HCT116 (cell line): ENCODE results near the gene MGST3. TPM values are rescaled to one million over a fixed set of nuclear protein-coding genes. Genes with fewer than 3 reads are reported as not detected.
A peak's percentile ranks its signal among the peaks of the same experiment; 100 is the strongest.

Experiments
- ATAC-seq: fragments of 200-7000 bp; cut with Tn5 transposase; 2 replicates; pipeline ENCODE4 v1.9.1; 2020; ENCODE audit warnings: mild to moderate bottlenecking, moderate library complexity
- BruUV-seq: library from RNA; stranded (reverse); fragments of 400-500 nt; replicated peaks from 2 replicates; lab custom pipeline; 2021; lab: Mats Ljungman, UMichigan
- CTCF ChIA-PET: fragments of 300-600 bp; sonication (Branson Sonifier 250); formaldehyde crosslinking; loops from one replicate; lab custom pipeline; 2021; ENCODE audit warnings: antibody characterized with exemption; lab: Charles Lee
- POLR2A ChIA-PET: fragments of 300-600, 350-600 bp; sonication (Branson Sonifier 250); formaldehyde crosslinking; loops from one replicate; lab custom pipeline; 2021; ENCODE audit warnings: antibody characterized with exemption; lab: Charles Lee
- RAD21 ChIA-PET, 2 experiments: fragments of 300-600 bp; sonication (Branson Sonifier 250); formaldehyde crosslinking; loops; one replicate each; lab custom pipeline; 2023; ENCODE audit warnings: low total read pairs in 2 of 2; ENCODE audit not compliant: uncharacterized antibody in 2 of 2, unreplicated experiment in 2 of 2, low non-redundant PET in 1 of 2; lab: Charles Lee
- DNase-seq: peaks from one replicate; pipeline ENCODE4 v3.0.0-alpha.2; 2010; ENCODE audit warnings: low read depth, low spot score
- H2AFZ ChIP-seq: fragments of 200-600 bp; shearing (Covaris generic), sonication (generic); 2 replicates; pipeline ENCODE4 v1.6.1; 2017; ENCODE audit warnings: low read depth, mixed run types, mixed read lengths, antibody characterized with exemption, low read length; ENCODE audit not compliant: poor library complexity, severe bottlenecking
- H3K27ac ChIP-seq: 2 replicates; pipeline ENCODE4 v1.5.1; 2012; ENCODE audit warnings: low read depth, low read length
- H3K27me3 ChIP-seq: fragments of 200-600 bp; sonication (generic); 2 replicates; pipeline ENCODE4 v1.6.1; 2016; ENCODE audit warnings: mixed run types, low read length, mixed read lengths; ENCODE audit not compliant: insufficient read depth
- H3K36me3 ChIP-seq, 2 experiments: fragments of 200-500 bp in 1 of 2; fragments of 200-600 bp in 1 of 2; sonication (Bioruptor generic) in 1 of 2; sonication (generic) in 1 of 2; 2 replicates each; pipeline versions ENCODE4 v1.5.1 to v1.6.1; 2014 to 2016; ENCODE audit warnings: low read length in 2 of 2, inconsistent platforms in 1 of 2, mixed read lengths in 1 of 2, mixed run types in 1 of 2; ENCODE audit not compliant: insufficient read depth in 2 of 2, control insufficient read depth in 1 of 2
- H3K4me1 ChIP-seq, 2 experiments: fragments of 200-600 bp in 1 of 2; sonication (generic) in 1 of 2; 2 replicates each; pipeline versions ENCODE4 v1.5.1 to v1.6.1; 2012 to 2017; ENCODE audit warnings: low read length in 2 of 2, inconsistent platforms in 1 of 2, mild to moderate bottlenecking in 1 of 2, mixed read lengths in 1 of 2, mixed run types in 1 of 2, moderate library complexity in 1 of 2; ENCODE audit not compliant: insufficient read depth in 2 of 2, control insufficient read depth in 1 of 2
- H3K4me2 ChIP-seq: fragments of 200-600 bp; sonication (generic); 2 replicates; pipeline ENCODE4 v1.6.1; 2017; ENCODE audit warnings: mixed run types, low read length, mixed read lengths
- H3K4me3 ChIP-seq, 2 experiments: fragments of 200-600 bp in 1 of 2; sonication (generic) in 1 of 2; replicated peaks in 1 of 2; 2 replicates each; pipeline ENCODE4 v1.5.1; 2011 to 2016; ENCODE audit warnings: low read length in 2 of 2, control low read depth in 1 of 2, low read depth in 1 of 2, mild to moderate bottlenecking in 1 of 2, mixed read lengths in 1 of 2, mixed run types in 1 of 2
- H3K79me2 ChIP-seq: fragments of 200-600 bp; sonication (generic); 2 replicates; pipeline ENCODE4 v1.6.1; 2017; ENCODE audit warnings: mild to moderate bottlenecking, mixed run types, low read length, moderate library complexity, mixed read lengths; ENCODE audit not compliant: insufficient read depth
- H3K9ac ChIP-seq: fragments of 200-600 bp; sonication (generic); 2 replicates; pipeline ENCODE4 v1.6.1; 2016; ENCODE audit warnings: low read length, mixed read lengths
- H3K9me2 ChIP-seq: fragments of 200-600 bp; sonication (generic), shearing (Covaris generic); 2 replicates; pipeline ENCODE4 v1.6.1; 2017; ENCODE audit warnings: mixed run types, mild to moderate bottlenecking, moderate library complexity; ENCODE audit not compliant: insufficient read depth
- H3K9me3 ChIP-seq, 2 experiments: fragments of 200-500 bp in 1 of 2; fragments of 200-600 bp in 1 of 2; sonication (Bioruptor generic) in 1 of 2; sonication (generic) in 1 of 2; 2 replicates each; pipeline ENCODE4 v1.6.1; 2014 to 2017; ENCODE audit warnings: low read length in 2 of 2, mixed read lengths in 2 of 2, inconsistent platforms in 1 of 2, low read depth in 1 of 2, mild to moderate bottlenecking in 1 of 2, mixed run types in 1 of 2, moderate library complexity in 1 of 2; ENCODE audit not compliant: control insufficient read depth in 1 of 2, insufficient read depth in 1 of 2
- H4K20me1 ChIP-seq: fragments of 200-600 bp; sonication (generic), shearing (Covaris generic); 2 replicates; pipeline ENCODE4 v1.6.1; 2017; ENCODE audit warnings: mixed run types, mild to moderate bottlenecking, moderate library complexity; ENCODE audit not compliant: insufficient read depth
- ATF3 ChIP-seq: IDR thresholded peaks from 2 replicates; pipeline ENCODE4 v1.6.1; 2012
- CTCF ChIP-seq, 3 experiments: fragments of 200-600 bp in 1 of 3; sonication (generic) in 1 of 3; IDR thresholded peaks in 2 of 3; conservative IDR thresholded peaks in 1 of 3; 2 replicates each; pipeline ENCODE4 v1.5.1; 2012 to 2017; ENCODE audit warnings: low read depth in 2 of 3, low read length in 2 of 3, antibody characterized with exemption in 1 of 3, borderline replicate concordance in 1 of 3, control low read depth in 1 of 3, mild to moderate bottlenecking in 1 of 3, mixed read lengths in 1 of 3, mixed run types in 1 of 3, moderate library complexity in 1 of 3; ENCODE audit not compliant: insufficient read depth in 1 of 3
- EGR1 ChIP-seq: IDR thresholded peaks from 2 replicates; pipeline ENCODE4 v1.6.1; 2012; ENCODE audit warnings: low read depth
- ELF1 ChIP-seq: IDR thresholded peaks from 2 replicates; pipeline ENCODE4 v1.6.1; 2012; ENCODE audit warnings: low read depth, borderline replicate concordance
- EZH2phosphoT487 ChIP-seq: fragments of 200-600 bp; IDR thresholded peaks from 2 replicates; pipeline ENCODE4 v1.6.1; 2018; ENCODE audit warnings: antibody characterized with exemption, borderline replicate concordance
- FOSL1 ChIP-seq: IDR thresholded peaks from 2 replicates; pipeline ENCODE4 v1.6.1; 2012; ENCODE audit warnings: low read depth
- JUND ChIP-seq: IDR thresholded peaks from 2 replicates; pipeline ENCODE4 v1.6.1; 2012
- MAX ChIP-seq: IDR thresholded peaks from 2 replicates; pipeline ENCODE4 v1.6.1; 2012
- POLR2A ChIP-seq: IDR thresholded peaks from 2 replicates; pipeline ENCODE4 v1.7.0; 2011; ENCODE audit warnings: borderline replicate concordance; ENCODE audit not compliant: insufficient read depth, insufficient read length; ENCODE audit errors: extremely low read depth
- POLR2AphosphoS5 ChIP-seq: IDR thresholded peaks from 2 replicates; pipeline ENCODE4 v1.6.1; 2011; ENCODE audit warnings: mild to moderate bottlenecking, low read depth, low read length, moderate library complexity
- RAD21 ChIP-seq: IDR thresholded peaks from 2 replicates; pipeline ENCODE4 v1.6.1; 2012; ENCODE audit warnings: low read depth, mild to moderate bottlenecking
- SIN3A ChIP-seq: IDR thresholded peaks from 2 replicates; pipeline ENCODE4 v1.6.1; 2012; ENCODE audit warnings: low read depth
- SP1 ChIP-seq: IDR thresholded peaks from 2 replicates; pipeline ENCODE4 v1.6.1; 2012; ENCODE audit warnings: low read depth
- YY1 ChIP-seq: IDR thresholded peaks from 2 replicates; pipeline ENCODE4 v1.6.1; 2011; ENCODE audit warnings: low read length, low read depth, moderate library complexity, mild to moderate bottlenecking; ENCODE audit not compliant: insufficient replicate concordance; ENCODE audit errors: extremely low read depth
- ZFX ChIP-seq: fragments of 450-650 bp; IDR thresholded peaks from 2 replicates; pipeline ENCODE4 v1.6.1; 2017
- ZNF274 ChIP-seq: fragments of 200-500 bp; sonication (Bioruptor generic); IDR thresholded peaks from 2 replicates; pipeline ENCODE4 v1.6.1; 2014; ENCODE audit warnings: mild to moderate bottlenecking, low read depth, low read length, inconsistent platforms
- intact Hi-C: fragments of 100-400 bp; cut with micrococcal nuclease; formaldehyde crosslinking; loops from 2 replicates; pipeline ENCODE4 v1.10.0; 2022
- total RNA-seq: library from RNA; stranded (reverse); gene quantifications from one replicate; pipeline ENCODE4 v1.2.1, GENCODE V29; 2021; ENCODE audit not compliant: unreplicated experiment

Gene MGST3
- total RNA-seq, 1 experiment from 2014 or later = 93.7 TPM

GRCh38 chr1:165697881-165698760 is 67.1 kb downstream of the MGST3 start, which contains the start of gene ALDH9A1:
TSS of gene ALDH9A1 (minus strand) at chr1:165698562. CDS start at chr1:165698558, 4 bp downstream.
- Histone ChIP-seq H2AFZ (peak within 1 kb of the TSS; percentile 66), H3K4me3 (peak within 1 kb of the TSS; percentile 72 to 92), H3K4me2 (peak within 1 kb of the TSS; percentile 75), H3K79me2 (peaks cover 34% of the 10 kb centered on the region), H3K27ac (peak within 1 kb of the TSS; percentile 97), H3K27me3 (no peaks in the 10 kb centered on the region), H3K9me2 (no peaks in the 10 kb centered on the region), H3K36me3 (no peaks in the 10 kb centered on the region), H4K20me1 (no peaks in the 10 kb centered on the region), H3K9me3 (no peaks in the 10 kb centered on the region), H3K9ac (peak within 1 kb of the TSS; percentile 75), H3K4me1 (peaks cover 12 to 23% of the 10 kb centered on the region in 2 experiments)
- DNase-seq (peak; percentile 65), ATAC-seq (peak; percentile 93)
- TF ChIP-seq JUND = no peak
- TF ChIP-seq YY1 = peak; percentile 48
- TF ChIP-seq POLR2A = peak; percentile 81
- TF ChIP-seq MAX = peak; percentile 47; the same call in 1 of the 2 replicates
- TF ChIP-seq RAD21 = peak; percentile 47
- no peak for TF ChIP-seq EZH2phosphoT487
- TF ChIP-seq SIN3A = peak; percentile 67
- TF ChIP-seq ZFX = peak; percentile 90
- no peak for TF ChIP-seq EGR1
- TF ChIP-seq ATF3 = no peak
- no peak for TF ChIP-seq ZNF274
- TF ChIP-seq POLR2AphosphoS5 = peak; percentile 94
- TF ChIP-seq ELF1 = no peak
- peak in 2 of 3 experiments; percentile 38 to 45; a peak in 5 of 6 replicates for TF ChIP-seq CTCF (IDR thresholded peaks at IDR 0.05 in 2 of 3, conservative IDR thresholded peaks at IDR 0.05 in 1 of 3; ENCODE audit: borderline replicate concordance in 1 of 3, insufficient read depth in 1 of 3, low read depth in 2 of 3, low read length in 2 of 3)
- no peak for TF ChIP-seq FOSL1
- TF ChIP-seq SP1 = 0 out of 2 replicates have a peak, but pooled peaks have one; percentile 31
- CTCF ChIA-PET = interaction anchor here (0.9 to 1.4 kb wide), 14 partner anchors 11 to 227 kb away, joined by 3 to 6 read pairs (median 4); no protein-coding TSS in a partner anchor
- no TSS peak for BruUV-seq
- RAD21 ChIA-PET = interaction anchor here in 1 of 2 experiments (0.8 kb wide), 1 partner anchor 174 kb away, joined by 3 read pairs; no protein-coding TSS in a partner anchor
- intact Hi-C loops = loop anchor here (5.0 kb wide), 2 partner anchors 66 to 96 kb away; partner anchors contain the start of gene MGST3
- POLR2A ChIA-PET = interaction anchor here (0.5 to 1.3 kb wide), 4 partner anchors 11 to 100 kb away, joined by 3 read pairs; no protein-coding TSS in a partner anchor
